Measurements from ENCODE around the gene DAB2.

DAB2 gene

DNA sequence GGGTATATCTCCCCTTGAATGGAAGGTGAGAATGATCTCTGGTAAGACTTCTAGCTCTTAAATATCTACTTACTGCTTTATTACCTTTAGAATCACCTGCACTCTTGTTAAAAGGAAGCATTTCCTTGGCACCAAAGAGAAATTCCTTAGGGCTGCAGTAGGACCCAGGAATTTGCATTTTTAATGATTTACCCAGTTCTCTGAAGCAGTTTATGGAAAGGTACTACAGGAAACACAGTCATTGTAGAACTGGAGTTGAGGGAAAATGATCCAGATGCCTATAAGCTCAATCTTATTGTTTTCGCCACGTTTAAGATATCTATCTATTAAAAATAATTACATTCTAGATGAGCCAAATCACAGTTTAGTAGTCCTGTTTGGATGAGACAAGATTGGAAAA, 51.0 kb downstream of the DAB2 start:
- H3K4me2 ChIP-seq (ENCODE audit: low read depth, low read length, poor library complexity, severe bottlenecking) = no peak overlapping the region
- no peaks in the 10 kb centered on the region for H3F3A ChIP-seq (ENCODE audit: insufficient read depth)
- no peaks in the 10 kb centered on the region for H4K20me1 ChIP-seq (ENCODE audit: low read depth, low read length)
- no peaks in the 10 kb centered on the region for H3K36me3 ChIP-seq (ENCODE audit: low read length)
- H3K79me2 ChIP-seq (ENCODE audit: insufficient read depth, low read length) = no peaks in the 10 kb centered on the region
- no peak for TF ChIP-seq EZH2phosphoT487 (conservative IDR thresholded peaks at IDR 0.05; ENCODE audit: low read length)
- TF ChIP-seq, protein P1, sequence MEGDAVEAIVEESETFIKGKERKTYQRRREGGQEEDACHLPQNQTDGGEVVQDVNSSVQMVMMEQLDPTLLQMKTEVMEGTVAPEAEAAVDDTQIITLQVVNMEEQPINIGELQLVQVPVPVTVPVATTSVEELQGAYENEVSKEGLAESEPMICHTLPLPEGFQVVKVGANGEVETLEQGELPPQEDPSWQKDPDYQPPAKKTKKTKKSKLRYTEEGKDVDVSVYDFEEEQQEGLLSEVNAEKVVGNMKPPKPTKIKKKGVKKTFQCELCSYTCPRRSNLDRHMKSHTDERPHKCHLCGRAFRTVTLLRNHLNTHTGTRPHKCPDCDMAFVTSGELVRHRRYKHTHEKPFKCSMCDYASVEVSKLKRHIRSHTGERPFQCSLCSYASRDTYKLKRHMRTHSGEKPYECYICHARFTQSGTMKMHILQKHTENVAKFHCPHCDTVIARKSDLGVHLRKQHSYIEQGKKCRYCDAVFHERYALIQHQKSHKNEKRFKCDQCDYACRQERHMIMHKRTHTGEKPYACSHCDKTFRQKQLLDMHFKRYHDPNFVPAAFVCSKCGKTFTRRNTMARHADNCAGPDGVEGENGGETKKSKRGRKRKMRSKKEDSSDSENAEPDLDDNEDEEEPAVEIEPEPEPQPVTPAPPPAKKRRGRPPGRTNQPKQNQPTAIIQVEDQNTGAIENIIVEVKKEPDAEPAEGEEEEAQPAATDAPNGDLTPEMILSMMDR (IDR thresholded peaks at IDR 0.05; ENCODE audit: insufficient read depth, low read length, poor library complexity, severe bottlenecking) = no peak
- no peaks in the 10 kb centered on the region for H3K9me3 ChIP-seq (ENCODE audit: insufficient read depth, low read length)
- no peak overlapping the region for H2AFZ ChIP-seq (ENCODE audit: low read depth, low read length, severe bottlenecking)
- no peak overlapping the region for H3K9ac ChIP-seq (ENCODE audit: low read length)
- no peak overlapping the region for H3K4me3 ChIP-seq (ENCODE audit: insufficient read depth, low read length, poor library complexity, severe bottlenecking)
- H3K27me3 ChIP-seq (ENCODE audit: low read length) = no peaks in the 10 kb centered on the region
- no peaks in the 10 kb centered on the region for H3K9me2 ChIP-seq (replicated peaks; ENCODE audit: insufficient read depth, low read length)
- H3K27ac ChIP-seq (ENCODE audit: low read depth, low read length) = no peak overlapping the region

DNA sequence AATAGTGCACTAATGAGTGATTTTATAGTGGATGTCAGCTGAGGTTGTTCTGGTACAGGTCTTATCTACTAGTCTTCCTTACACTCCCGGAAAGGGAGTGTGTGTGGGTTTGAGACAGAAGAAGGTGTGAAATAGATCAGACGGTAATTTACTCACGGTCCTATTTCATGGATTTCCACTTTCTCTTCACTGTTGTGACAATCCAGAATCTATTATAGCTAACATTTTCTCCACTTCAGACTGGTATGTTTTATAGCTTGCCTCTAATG, 53.5 kb downstream of the DAB2 start:
- Histone ChIP-seq H4K20me1 (ENCODE audit: low read depth, low read length) (no peaks in the 10 kb centered on the region), H3K9me3 (ENCODE audit: insufficient read depth, low read length) (no peaks in the 10 kb centered on the region), H3K9ac (ENCODE audit: low read length) (no peak overlapping the region), H3K36me3 (ENCODE audit: low read length) (no peaks in the 10 kb centered on the region), H2AFZ (ENCODE audit: low read depth, low read length, severe bottlenecking) (no peak overlapping the region), H3F3A (ENCODE audit: insufficient read depth) (no peaks in the 10 kb centered on the region), H3K27ac (ENCODE audit: low read depth, low read length) (no peak overlapping the region), H3K79me2 (ENCODE audit: insufficient read depth, low read length) (no peaks in the 10 kb centered on the region), H3K4me3 (ENCODE audit: insufficient read depth, low read length, poor library complexity, severe bottlenecking) (no peak overlapping the region), H3K9me2 (replicated peaks; ENCODE audit: insufficient read depth, low read length) (no peaks in the 10 kb centered on the region), H3K27me3 (ENCODE audit: low read length) (no peaks in the 10 kb centered on the region), H3K4me2 (ENCODE audit: low read depth, low read length, poor library complexity, severe bottlenecking) (no peak overlapping the region)
- TF ChIP-seq EZH2phosphoT487 (conservative IDR thresholded peaks at IDR 0.05; ENCODE audit: low read length) = no peak
- TF ChIP-seq, protein P1 (IDR thresholded peaks at IDR 0.05; ENCODE audit: insufficient read depth, low read length, poor library complexity, severe bottlenecking) = no peak

DNA sequence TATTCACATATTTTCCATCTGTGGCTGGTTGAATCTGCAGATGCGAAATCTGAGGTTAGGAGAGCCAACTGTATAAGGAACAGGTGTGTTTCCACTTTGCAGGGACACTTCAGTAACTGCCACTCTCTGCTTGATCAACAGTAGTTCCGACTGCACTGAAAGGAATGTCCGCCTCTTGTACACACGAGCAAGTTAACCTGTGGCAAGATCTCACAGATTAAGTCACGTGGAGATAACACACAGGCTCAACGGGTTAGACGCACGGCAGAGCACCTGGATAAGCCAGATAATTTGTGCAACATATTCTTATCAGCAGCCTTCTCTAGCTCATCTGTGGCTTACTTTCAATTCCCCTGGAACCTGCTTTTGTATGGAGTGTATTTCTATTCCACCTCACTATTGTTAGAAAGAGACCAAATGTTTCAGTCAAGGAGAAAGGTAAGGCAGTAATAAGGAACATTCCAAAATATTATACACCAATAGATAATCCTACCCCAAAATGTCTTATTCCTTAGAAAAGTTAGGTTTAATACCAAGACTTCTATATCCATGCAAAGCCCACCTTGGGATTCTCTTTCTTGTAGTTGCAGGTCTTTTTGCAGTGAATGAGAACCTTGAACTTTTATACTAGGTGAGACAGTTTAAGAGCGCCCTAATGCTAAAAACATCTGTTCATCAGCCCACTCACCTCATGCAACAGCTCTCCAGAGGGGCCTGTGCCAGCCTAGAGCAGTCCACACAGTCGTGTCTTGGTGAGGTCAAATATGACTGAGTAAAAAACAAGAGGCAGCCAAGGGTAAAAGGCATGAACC, 54.0 kb downstream of the DAB2 start:
- TF ChIP-seq, protein P1 (IDR thresholded peaks at IDR 0.05; ENCODE audit: insufficient read depth, low read length, poor library complexity, severe bottlenecking) = no peak
- no peak for TF ChIP-seq EZH2phosphoT487 (conservative IDR thresholded peaks at IDR 0.05; ENCODE audit: low read length)
- Histone ChIP-seq H3K9me3 (ENCODE audit: insufficient read depth, low read length) (no peaks in the 10 kb centered on the region), H3K27ac (ENCODE audit: low read depth, low read length) (no peak overlapping the region), H3K79me2 (ENCODE audit: insufficient read depth, low read length) (no peaks in the 10 kb centered on the region), H4K20me1 (ENCODE audit: low read depth, low read length) (no peaks in the 10 kb centered on the region), H3F3A (ENCODE audit: insufficient read depth) (no peaks in the 10 kb centered on the region), H3K36me3 (ENCODE audit: low read length) (no peaks in the 10 kb centered on the region), H3K4me2 (ENCODE audit: low read depth, low read length, poor library complexity, severe bottlenecking) (no peak overlapping the region), H3K4me3 (ENCODE audit: insufficient read depth, low read length, poor library complexity, severe bottlenecking) (no peak overlapping the region), H3K9ac (ENCODE audit: low read length) (no peak overlapping the region), H2AFZ (ENCODE audit: low read depth, low read length, severe bottlenecking) (no peak overlapping the region), H3K27me3 (ENCODE audit: low read length) (no peaks in the 10 kb centered on the region), H3K9me2 (replicated peaks; ENCODE audit: insufficient read depth, low read length) (no peaks in the 10 kb centered on the region)

All from SU-DHL-6 (cell line).